Breast epithelium (tissue), 4 donors: ENCODE data around the gene EP300. TPM values are rescaled to one million over a fixed set of nuclear protein-coding genes. Genes with fewer than 3 reads are reported as not detected.

Experiments used
- DNase-seq, 2 donors: peaks; one replicate each; pipeline ENCODE4 v3.0.0-alpha.2; 2019; ENCODE audit warnings: low spot score in 2 of 2
- H3K27ac ChIP-seq, 2 donors: fragments of 200-600 bp; sonication (generic) in 1 of 2; one replicate each; pipeline ENCODE4 v1.5.1; 2016 to 2019; ENCODE audit warnings: mild to moderate bottlenecking in 1 of 2
- H3K27me3 ChIP-seq, 2 donors: fragments of 200-600 bp; sonication (generic) in 1 of 2; one replicate each; pipeline versions ENCODE4 v1.5.1 to v1.6.0; 2017 to 2019; ENCODE audit warnings: control low read depth in 1 of 2, mild to moderate bottlenecking in 1 of 2
- H3K36me3 ChIP-seq: fragments of 200-600 bp; one replicate; pipeline ENCODE4 v1.5.1; 2019
- H3K4me1 ChIP-seq, 2 donors: fragments of 200-600 bp; sonication (generic); one replicate each; pipeline ENCODE4 v1.5.1; 2016 to 2019; ENCODE audit warnings: control low read depth in 1 of 2
- H3K4me3 ChIP-seq, 3 donors: fragments of 200-600 bp; sonication (generic); 1 replicate in 2 of 3; 2 replicates in 1 of 3; pipeline ENCODE4 v1.5.1; 2016 to 2019; ENCODE audit warnings: mild to moderate bottlenecking in 3 of 3, moderate library complexity in 2 of 3
- H3K9me3 ChIP-seq, 2 donors: fragments of 200-600 bp; sonication (generic) in 1 of 2; one replicate each; pipeline ENCODE4 v1.5.1; 2016 to 2019; ENCODE audit warnings: control low read depth in 1 of 2
- POLR2A ChIP-seq: fragments of 450-650 bp; IDR thresholded peaks from one replicate; pipeline ENCODE4 v1.6.1; 2016; ENCODE audit warnings: antibody characterized with exemption, mild to moderate bottlenecking, moderate library complexity
- POLR2AphosphoS5 ChIP-seq, 3 donors: sonication (generic); formaldehyde crosslinking; IDR thresholded peaks; one replicate each; pipeline ENCODE4 v1.6.1; 2017; ENCODE audit warnings: antibody characterized with exemption in 3 of 3
- intact Hi-C: fragments of 100-400 bp; cut with DNase I; formaldehyde crosslinking; loops from one replicate; pipeline ENCODE4 v1.15.1; 2023; ENCODE audit warnings: low total_unique reads
- total RNA-seq, 3 donors: library from RNA; depleted of rRNA; stranded (reverse); fragments of >200 nt; gene quantifications; one replicate each; pipeline ENCODE4 v1.1.0, GENCODE V29; 2016
- TF ChIP-seq, protein P1 (sequence below), 3 donors: fragments of 450-650 bp; IDR thresholded peaks; one replicate each; pipeline ENCODE4 v1.5.1; 2016 to 2017; ENCODE audit warnings: antibody characterized with exemption in 3 of 3, mild to moderate bottlenecking in 3 of 3, moderate library complexity in 3 of 3

The EP300 gene
- total RNA-seq, 3 donors from 2014 or later: 50.5 to 118 (median 56.2) TPM

DNA sequence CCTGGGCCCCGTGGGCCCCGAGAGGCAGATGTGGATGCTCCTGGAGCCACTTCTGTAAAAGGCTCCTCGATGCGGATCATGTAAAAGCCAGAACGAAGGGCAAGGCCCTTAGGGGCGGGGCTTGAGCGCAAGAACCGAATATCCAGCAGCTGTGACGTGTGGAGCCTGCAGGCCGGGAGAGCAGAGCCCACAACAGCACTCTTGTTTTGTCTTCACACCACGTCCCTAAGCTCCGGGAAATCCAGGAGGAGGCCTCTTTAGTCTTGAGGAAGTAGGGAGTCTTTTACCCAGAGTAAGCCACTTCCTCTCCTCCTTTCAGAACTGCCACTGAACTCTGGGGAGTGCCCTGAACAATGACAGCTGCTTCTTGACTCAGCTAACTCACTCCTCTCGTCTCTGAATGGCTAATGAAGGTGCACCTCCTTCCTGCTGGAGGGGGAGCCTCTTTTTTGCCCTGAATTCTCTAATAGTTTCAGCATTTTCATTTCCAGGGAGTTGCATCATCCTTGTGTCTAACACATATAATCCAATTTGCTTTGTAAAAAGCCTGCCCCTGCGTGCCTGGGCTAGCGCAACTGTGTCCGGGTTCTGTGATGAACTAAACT lies 125.3 kb downstream of the EP300 start:
- Histone ChIP-seq H3K4me1 (no peaks in the 10 kb centered on the region), H3K4me3 (peak overlapping the region in 1 of 3 donors; percentile 11), H3K27ac (peak overlapping the region; percentile 62 to 70), H3K36me3 (no peaks in the 10 kb centered on the region), H3K27me3 (no peaks in the 10 kb centered on the region), H3K9me3 (no peaks in the 10 kb centered on the region)
- TF ChIP-seq POLR2A (no peak), POLR2AphosphoS5 (IDR thresholded peaks at IDR 0.05) (no peak)
- TF ChIP-seq, protein P1, sequence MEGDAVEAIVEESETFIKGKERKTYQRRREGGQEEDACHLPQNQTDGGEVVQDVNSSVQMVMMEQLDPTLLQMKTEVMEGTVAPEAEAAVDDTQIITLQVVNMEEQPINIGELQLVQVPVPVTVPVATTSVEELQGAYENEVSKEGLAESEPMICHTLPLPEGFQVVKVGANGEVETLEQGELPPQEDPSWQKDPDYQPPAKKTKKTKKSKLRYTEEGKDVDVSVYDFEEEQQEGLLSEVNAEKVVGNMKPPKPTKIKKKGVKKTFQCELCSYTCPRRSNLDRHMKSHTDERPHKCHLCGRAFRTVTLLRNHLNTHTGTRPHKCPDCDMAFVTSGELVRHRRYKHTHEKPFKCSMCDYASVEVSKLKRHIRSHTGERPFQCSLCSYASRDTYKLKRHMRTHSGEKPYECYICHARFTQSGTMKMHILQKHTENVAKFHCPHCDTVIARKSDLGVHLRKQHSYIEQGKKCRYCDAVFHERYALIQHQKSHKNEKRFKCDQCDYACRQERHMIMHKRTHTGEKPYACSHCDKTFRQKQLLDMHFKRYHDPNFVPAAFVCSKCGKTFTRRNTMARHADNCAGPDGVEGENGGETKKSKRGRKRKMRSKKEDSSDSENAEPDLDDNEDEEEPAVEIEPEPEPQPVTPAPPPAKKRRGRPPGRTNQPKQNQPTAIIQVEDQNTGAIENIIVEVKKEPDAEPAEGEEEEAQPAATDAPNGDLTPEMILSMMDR (IDR thresholded peaks at IDR 0.05): no peak
- intact Hi-C loops: loop anchor here (10.0 kb wide), 1 partner anchor 117 kb away; no protein-coding TSS in a partner anchor
- peak in 1 of 2 donors; percentile 35 for DNase-seq

DNA sequence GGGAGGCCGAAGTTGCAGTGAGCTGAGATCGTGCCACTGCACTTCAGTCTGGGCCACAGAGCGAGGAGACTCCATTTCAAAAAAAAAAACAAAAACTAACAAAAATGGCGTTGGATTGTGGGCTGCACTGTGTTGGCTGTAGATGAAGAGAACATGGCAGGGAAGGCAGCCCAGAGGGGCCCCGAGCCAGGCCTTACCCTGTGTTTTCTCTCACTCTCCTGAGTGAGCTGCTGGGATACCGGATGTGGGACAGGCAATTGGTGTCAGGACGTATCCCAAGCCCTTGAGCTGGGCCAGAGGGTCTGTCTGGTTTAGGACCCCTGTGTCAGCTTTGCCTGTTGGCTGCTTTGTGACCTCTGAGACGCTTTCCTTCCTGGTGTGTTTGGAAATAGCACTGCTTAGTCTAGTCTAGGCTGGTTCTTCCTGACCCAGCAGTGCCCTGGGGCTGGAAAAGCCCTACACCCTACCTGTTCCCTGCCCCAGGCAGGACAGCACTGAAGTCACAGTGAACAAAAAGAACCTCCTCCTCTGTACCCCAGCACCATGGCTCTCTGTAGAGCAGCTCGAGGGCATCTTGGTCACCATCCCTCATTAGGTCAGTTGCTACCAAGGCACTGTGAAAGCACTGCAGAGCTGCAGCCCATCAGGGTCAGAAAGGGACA lies 130.6 kb downstream of the EP300 start:
- peaks cover 8% of the 10 kb centered on the region for H3K36me3 ChIP-seq
- TF ChIP-seq, protein P1 (IDR thresholded peaks at IDR 0.05): no peak
- H3K27me3 ChIP-seq: no peaks in the 10 kb centered on the region
- no peak overlapping the region for H3K4me3 ChIP-seq
- H3K9me3 ChIP-seq: no peaks in the 10 kb centered on the region
- DNase-seq: no peak
- intact Hi-C loops: no loop called here
- H3K4me1 ChIP-seq: no peaks in the 10 kb centered on the region
- H3K27ac ChIP-seq: no peak overlapping the region

DNA sequence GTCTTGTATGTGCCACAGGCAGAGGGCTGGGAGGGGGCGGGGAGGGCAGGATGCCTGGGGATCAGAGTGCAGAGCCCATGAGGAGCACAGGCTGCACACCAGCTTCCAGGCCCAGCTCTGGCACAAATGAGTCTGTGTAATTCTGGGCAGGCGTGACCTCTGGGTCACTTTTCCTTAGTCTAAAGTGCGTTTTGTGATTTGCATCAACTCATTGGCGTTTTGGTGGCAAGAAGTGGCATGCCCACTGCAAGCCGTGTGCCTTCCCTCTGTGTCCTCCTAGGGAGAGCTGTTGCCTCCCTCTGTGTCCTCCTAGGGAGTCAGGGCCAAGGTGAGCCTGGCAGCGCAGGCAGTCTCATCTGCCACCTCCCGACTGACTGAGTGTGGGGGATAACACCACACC lies 131.1 kb downstream of the EP300 start:
- peaks cover 8% of the 10 kb centered on the region for H3K36me3 ChIP-seq
- no peaks in the 10 kb centered on the region for H3K9me3 ChIP-seq
- intact Hi-C loops: no loop called here
- no peaks in the 10 kb centered on the region for H3K4me1 ChIP-seq
- no peak overlapping the region for H3K4me3 ChIP-seq
- TF ChIP-seq, protein P1 (IDR thresholded peaks at IDR 0.05): no peak
- TF ChIP-seq POLR2AphosphoS5 (IDR thresholded peaks at IDR 0.05) (no peak), POLR2A (no peak)
- no peak for DNase-seq
- H3K27ac ChIP-seq: no peak overlapping the region
- H3K27me3 ChIP-seq: no peaks in the 10 kb centered on the region

DNA sequence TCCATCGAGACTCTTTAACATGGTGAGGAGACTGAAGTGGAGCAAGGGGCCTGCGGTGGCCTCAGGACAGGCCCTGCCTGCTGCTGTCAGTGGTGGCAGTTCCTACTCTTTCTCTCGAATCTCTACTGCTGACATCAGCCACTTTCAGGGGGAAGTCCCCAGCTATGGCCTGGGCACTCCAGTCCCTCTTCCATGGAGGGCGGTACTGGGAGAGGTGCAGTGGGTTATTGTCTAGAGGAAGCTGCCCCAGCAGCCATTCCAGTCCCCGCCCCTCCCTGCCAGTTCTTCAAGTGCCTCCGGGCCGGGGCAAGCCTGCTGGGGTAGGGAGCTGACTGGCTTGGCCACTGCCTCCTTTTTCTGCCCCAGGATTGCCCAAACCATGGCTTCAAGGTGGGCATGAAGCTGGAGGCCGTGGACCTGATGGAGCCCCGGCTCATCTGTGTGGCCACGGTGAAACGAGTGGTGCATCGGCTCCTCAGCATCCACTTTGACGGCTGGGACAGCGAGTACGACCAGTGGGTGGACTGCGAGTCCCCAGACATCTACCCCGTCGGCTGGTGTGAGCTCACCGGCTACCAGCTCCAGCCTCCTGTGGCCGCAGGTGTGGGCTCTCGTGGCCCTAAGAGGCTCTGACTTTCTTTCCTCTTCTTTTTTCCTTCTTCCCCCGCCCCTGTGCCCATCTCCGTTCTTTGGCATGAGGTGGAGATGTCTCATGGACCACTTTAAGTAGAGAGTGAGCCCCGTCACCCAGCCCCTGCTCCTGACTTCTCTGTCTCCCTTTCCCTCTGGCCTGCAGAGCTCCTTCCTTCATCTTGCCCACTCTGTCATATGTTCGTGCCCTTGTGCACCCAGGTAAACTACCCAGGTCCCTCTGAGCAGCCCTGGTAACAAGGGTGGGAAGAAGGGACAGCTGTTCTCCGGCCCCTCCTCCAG lies 134.6 kb downstream of the EP300 start:
- H3K27ac ChIP-seq: no peak overlapping the region
- intact Hi-C loops: no loop called here
- TF ChIP-seq, protein P1 (IDR thresholded peaks at IDR 0.05): no peak
- TF ChIP-seq POLR2AphosphoS5 (IDR thresholded peaks at IDR 0.05) (no peak), POLR2A (no peak)
- peaks cover 8% of the 10 kb centered on the region for H3K36me3 ChIP-seq
- no peaks in the 10 kb centered on the region for H3K9me3 ChIP-seq
- no peak overlapping the region for H3K4me3 ChIP-seq
- H3K27me3 ChIP-seq: no peaks in the 10 kb centered on the region
- no peaks in the 10 kb centered on the region for H3K4me1 ChIP-seq
- DNase-seq: no peak

DNA sequence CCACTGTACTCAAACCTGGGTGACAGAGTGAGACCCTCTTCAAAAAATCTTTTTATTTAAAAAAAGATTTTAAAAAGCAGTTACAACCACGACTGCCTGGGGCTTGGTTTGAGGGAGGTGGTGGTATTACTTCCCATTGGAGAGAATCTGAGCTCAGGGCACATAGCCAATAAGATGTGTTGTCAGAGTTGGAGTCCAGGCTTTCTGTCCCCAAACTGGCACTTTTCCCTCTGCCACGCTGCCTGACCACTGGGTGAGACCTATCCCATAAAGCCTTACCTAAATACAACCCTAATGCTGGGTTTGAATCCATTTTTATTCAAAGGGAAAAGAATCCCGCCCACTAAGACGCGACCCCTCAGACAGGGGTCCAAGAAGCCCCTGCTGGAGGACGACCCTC lies 136.8 kb downstream of the EP300 start:
- H3K36me3 ChIP-seq: peaks cover 8% of the 10 kb centered on the region
- H3K27ac ChIP-seq: no peak overlapping the region
- DNase-seq: no peak
- no peaks in the 10 kb centered on the region for H3K9me3 ChIP-seq
- no peaks in the 10 kb centered on the region for H3K4me1 ChIP-seq
- intact Hi-C loops: no loop called here
- H3K4me3 ChIP-seq: no peak overlapping the region
- TF ChIP-seq POLR2A (no peak), POLR2AphosphoS5 (IDR thresholded peaks at IDR 0.05) (no peak)
- TF ChIP-seq, protein P1 (IDR thresholded peaks at IDR 0.05): no peak
- H3K27me3 ChIP-seq: no peaks in the 10 kb centered on the region
